ENCODE results near the gene MAD1L1.

Gene MAD1L1

GRCh38 chr7:2217206-2217605, 15.5 kb downstream of the MAD1L1 start:
- no peak for DNase-seq

GRCh38 chr7:2215851-2216250, 16.9 kb downstream of the MAD1L1 start:
- DNase-seq, result no peak

GRCh38 chr7:2214636-2215035, 18.1 kb downstream of the MAD1L1 start:
- no peak for DNase-seq

GRCh38 chr7:2213551-2214215, 19.1 kb downstream of the MAD1L1 start:
- DNase-seq, result no peak

- DNase-seq, result no peak
These were observed 19.8 kb downstream of the MAD1L1 start for GRCh38 chr7:2212906-2213305.

GRCh38 chr7:2211926-2212325, 20.8 kb downstream of the MAD1L1 start:
- no peak for DNase-seq

GRCh38 chr7:2211259-2211880, 21.4 kb downstream of the MAD1L1 start:
- DNase-seq, result no peak

GRCh38 chr7:2210551-2211258, 22.0 kb downstream of the MAD1L1 start:
- no peak for DNase-seq

- no peak for DNase-seq
These were observed 22.8 kb downstream of the MAD1L1 start for GRCh38 chr7:2209961-2210323.

GRCh38 chr7:2209146-2209960, 23.4 kb downstream of the MAD1L1 start:
- DNase-seq, result peak; percentile 3

- no peak for DNase-seq
These were observed 24.0 kb downstream of the MAD1L1 start for GRCh38 chr7:2208712-2209111.

GRCh38 chr7:2205036-2205780, 27.5 kb downstream of the MAD1L1 start:
- no peak for DNase-seq

- no peak for DNase-seq
These were observed 28.3 kb downstream of the MAD1L1 start for GRCh38 chr7:2204446-2204845.

GRCh38 chr7:2203766-2204300, 28.9 kb downstream of the MAD1L1 start:
- no peak for DNase-seq

- no peak for DNase-seq
These were observed 29.6 kb downstream of the MAD1L1 start for GRCh38 chr7:2202901-2203765.

- DNase-seq, result no peak
These were observed 30.4 kb downstream of the MAD1L1 start for GRCh38 chr7:2202361-2202761.

GRCh38 chr7:2201686-2202360, 30.9 kb downstream of the MAD1L1 start:
- no peak for DNase-seq

GRCh38 chr7:2201128-2201527, 31.6 kb downstream of the MAD1L1 start:
- DNase-seq, result no peak

GRCh38 chr7:2200584-2200980, 32.2 kb downstream of the MAD1L1 start:
- DNase-seq, result no peak

- DNase-seq, result no peak
These were observed 32.7 kb downstream of the MAD1L1 start for GRCh38 chr7:2199956-2200583.

Measured in kidney glomerular epithelial cell (primary cell).